Body of pancreas (tissue), 4 donors: ENCODE results near the gene BSPRY. TPM values are rescaled to one million over a fixed set of nuclear protein-coding genes. Genes with fewer than 3 reads are reported as not detected.
"Not testable (repeated sequence)": the region's sequence is repeated elsewhere in the genome, so short reads cannot be mapped to it uniquely, and the experiment has no call there.

Experiments
- ATAC-seq: fragments of 150-250 bp; one replicate; pipeline ENCODE4 v1.9.1; 2016
- DNase-seq, 4 donors: peaks; one replicate each; pipeline ENCODE4 v3.0.0-alpha.2; 2019
- H3K27ac ChIP-seq, 4 donors: fragments of 200-600 bp; sonication (generic); 1 replicate in 3 of 4; 2 replicates in 1 of 4; pipeline versions ENCODE4 v1.5.1 to v1.6.1; 2016 to 2019; ENCODE audit warnings: mild to moderate bottlenecking in 1 of 4, mixed read lengths in 1 of 4, moderate library complexity in 1 of 4
- H3K27me3 ChIP-seq, 2 donors: fragments of 200-600 bp; sonication (generic); one replicate each; pipeline ENCODE4 v1.6.0; 2016; ENCODE audit warnings: mild to moderate bottlenecking in 1 of 2
- H3K36me3 ChIP-seq, 2 donors: fragments of 200-600 bp; sonication (generic); replicated peaks in 1 of 2; 2 replicates each; pipeline ENCODE4 v1.5.1; 2016; ENCODE audit warnings: low read depth in 2 of 2; ENCODE audit not compliant: insufficient read depth in 1 of 2
- H3K4me1 ChIP-seq: fragments of 200-600 bp; sonication (generic); one replicate; pipeline ENCODE4 v1.6.0; 2016
- H3K4me3 ChIP-seq, 2 donors: fragments of 200-600 bp; sonication (generic); 1 replicate in 1 of 2; 2 replicates in 1 of 2; pipeline ENCODE4 v1.5.1; 2016 to 2019
- H3K9me3 ChIP-seq, 3 donors: fragments of 200-600 bp; sonication (generic); 1 replicate in 2 of 3; 2 replicates in 1 of 3; pipeline ENCODE4 v1.5.1; 2016
- POLR2A ChIP-seq, 3 donors: fragments of 450-650 bp; IDR thresholded peaks; one replicate each; pipeline ENCODE4 v1.6.1; 2016; ENCODE audit warnings: antibody characterized with exemption in 3 of 3, mild to moderate bottlenecking in 2 of 3
- WGBS, 2 donors: methylation state at CpG; one replicate each; pipeline ENCODE4 v1.1.5; 2017; 5-methylcytosine and 5-hydroxymethylcytosine counted together
- intact Hi-C: fragments of 100-400 bp; cut with DNase I; formaldehyde crosslinking; loops from one replicate; pipeline ENCODE4 v1.15.1; 2023
- total RNA-seq, 2 donors: library from RNA; depleted of rRNA; stranded (reverse); fragments of >200 nt; gene quantifications; one replicate each; pipeline ENCODE4 v1.1.0, GENCODE V29; 2016
- TF ChIP-seq, protein P1 (sequence below), 7 experiments: fragments of 450-650 bp in 4 of 7; fragments of 200-600 bp in 3 of 7; sonication (generic) in 3 of 7; IDR thresholded peaks; one replicate each; pipeline ENCODE4 v1.5.1; 2016 to 2019; ENCODE audit warnings: antibody characterized with exemption in 7 of 7

The BSPRY gene
- total RNA-seq, 2 donors from 2014 or later: 27.0 to 47.0 TPM

DNA sequence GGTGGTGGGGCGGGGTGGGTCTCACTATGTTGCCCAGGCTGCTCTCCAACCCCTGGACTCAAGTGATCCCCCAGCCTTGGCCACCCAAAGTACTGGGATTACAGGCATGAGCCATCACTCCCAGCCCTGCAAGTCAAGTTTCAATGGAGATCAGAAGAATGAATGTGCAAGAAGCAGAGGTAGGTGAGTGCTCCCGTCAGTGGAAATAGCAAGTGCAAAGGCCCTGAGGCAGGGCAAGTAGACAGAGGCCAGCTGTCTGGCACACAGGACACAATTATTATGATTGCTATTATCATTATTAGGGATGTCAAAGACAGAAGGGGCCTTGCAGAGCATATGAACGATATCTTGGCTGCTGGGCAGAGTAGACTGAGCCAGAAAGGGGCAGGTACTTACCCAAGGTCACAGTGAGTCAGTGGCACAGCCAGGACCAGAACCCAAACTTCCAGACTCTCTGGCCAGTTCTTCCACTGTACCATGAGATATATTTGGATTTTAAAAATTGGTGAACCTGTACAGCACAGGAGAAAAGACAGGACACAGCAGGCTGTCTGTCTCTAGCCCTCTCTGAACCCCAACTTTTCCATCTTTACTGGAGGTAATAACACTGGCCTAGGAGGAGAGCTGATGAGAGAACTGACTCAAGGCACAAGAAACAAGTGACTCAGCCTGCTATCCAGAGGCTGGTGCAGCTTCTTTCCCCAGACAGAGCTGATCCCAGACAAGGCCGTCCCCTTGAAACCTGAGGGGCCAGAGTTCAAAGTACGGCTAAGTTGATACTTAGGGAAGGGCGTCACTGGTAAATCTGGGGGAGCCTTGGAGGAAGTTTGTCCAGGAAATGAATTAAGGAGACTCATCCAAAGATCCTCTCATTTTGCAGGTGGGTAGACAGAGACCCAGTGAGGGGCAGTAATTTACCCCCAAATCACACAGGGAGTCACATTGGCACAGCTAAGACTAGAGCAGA is 26.0 kb downstream of the BSPRY start:
- Histone ChIP-seq H3K27me3 (no peaks in the 10 kb centered on the region), H3K9me3 (no peaks in the 10 kb centered on the region), H3K27ac (peak overlapping the region; percentile 18 to 99 (median 98)), H3K4me1 (peaks cover 87% of the 10 kb centered on the region), H3K36me3 (peaks cover 0 to 6% of the 10 kb centered on the region in 2 donors), H3K4me3 (peak overlapping the region in 1 of 2 donors; percentile 77)
- intact Hi-C loops: no loop called here
- ATAC-seq: no peak
- 36 to 38% methylated on average over 6 of the region's 6 CpGs for WGBS, 2 donors
- DNase-seq: peak; percentile 43 to 66 (median 62)
- TF ChIP-seq, protein P1, sequence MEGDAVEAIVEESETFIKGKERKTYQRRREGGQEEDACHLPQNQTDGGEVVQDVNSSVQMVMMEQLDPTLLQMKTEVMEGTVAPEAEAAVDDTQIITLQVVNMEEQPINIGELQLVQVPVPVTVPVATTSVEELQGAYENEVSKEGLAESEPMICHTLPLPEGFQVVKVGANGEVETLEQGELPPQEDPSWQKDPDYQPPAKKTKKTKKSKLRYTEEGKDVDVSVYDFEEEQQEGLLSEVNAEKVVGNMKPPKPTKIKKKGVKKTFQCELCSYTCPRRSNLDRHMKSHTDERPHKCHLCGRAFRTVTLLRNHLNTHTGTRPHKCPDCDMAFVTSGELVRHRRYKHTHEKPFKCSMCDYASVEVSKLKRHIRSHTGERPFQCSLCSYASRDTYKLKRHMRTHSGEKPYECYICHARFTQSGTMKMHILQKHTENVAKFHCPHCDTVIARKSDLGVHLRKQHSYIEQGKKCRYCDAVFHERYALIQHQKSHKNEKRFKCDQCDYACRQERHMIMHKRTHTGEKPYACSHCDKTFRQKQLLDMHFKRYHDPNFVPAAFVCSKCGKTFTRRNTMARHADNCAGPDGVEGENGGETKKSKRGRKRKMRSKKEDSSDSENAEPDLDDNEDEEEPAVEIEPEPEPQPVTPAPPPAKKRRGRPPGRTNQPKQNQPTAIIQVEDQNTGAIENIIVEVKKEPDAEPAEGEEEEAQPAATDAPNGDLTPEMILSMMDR (IDR thresholded peaks at IDR 0.05): no peak
- no peak for TF ChIP-seq POLR2A (IDR thresholded peaks at IDR 0.05)

DNA sequence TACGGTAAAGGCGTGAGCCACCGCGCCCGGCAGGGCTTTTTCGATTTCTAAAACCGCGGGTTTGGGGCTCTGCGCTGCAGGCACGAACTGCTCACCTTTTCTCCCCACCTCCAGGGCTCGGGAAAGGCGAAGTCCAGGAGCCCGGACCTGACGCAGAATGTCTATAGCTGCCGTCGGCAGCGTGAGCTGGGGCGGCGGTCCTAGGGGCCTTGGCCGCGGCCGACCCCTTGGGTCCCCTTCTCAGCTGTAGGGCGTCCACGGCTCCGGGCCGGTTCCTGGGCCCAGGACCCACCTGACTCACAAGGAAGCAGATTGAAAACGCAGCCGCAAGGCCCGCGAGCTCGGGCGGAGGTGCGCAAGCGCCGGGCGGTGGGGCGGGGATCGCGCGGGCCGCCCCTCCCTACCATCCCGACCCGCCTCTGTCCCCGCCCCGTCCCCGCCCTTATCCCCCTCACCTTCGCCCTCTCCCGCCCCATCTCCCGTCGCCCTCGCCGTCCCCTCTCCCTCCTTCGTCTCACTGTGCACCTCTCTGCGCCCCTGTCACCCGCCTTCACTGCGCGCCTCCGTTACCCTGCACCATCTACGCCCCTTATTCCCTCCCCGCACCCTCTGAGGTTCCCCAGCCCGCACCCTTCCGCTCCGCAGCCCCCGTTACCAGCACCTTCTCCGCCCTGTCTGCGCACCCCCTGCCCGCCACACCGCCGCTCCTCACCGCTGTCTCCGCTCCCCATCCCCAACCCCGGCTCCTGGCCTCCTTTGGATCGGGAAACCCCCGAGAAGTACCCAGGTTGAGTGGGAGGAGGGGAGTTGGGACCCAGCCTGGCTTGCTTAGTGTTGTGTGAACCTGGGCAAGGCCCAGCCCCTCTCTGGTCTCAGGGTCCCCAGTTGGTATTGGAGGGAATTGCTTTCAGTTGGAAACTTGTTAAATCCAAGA is 27.6 kb downstream of the BSPRY start, which contains the start of gene HDHD3:
Gene HDHD3, minus strand, starts transcription at position 353 of the 934 bp plus-strand sequence. CDS start 2,632 bp downstream, outside the sequence.
- TF ChIP-seq, protein P1 (IDR thresholded peaks at IDR 0.05): peak in 2 of 7 experiments; percentile 13 to 16
- TF ChIP-seq POLR2A (IDR thresholded peaks at IDR 0.05): peak; percentile 87 to 93 (median 92)
- Histone ChIP-seq H3K27ac (peak within 1 kb of the TSS; percentile 53 to 99 (median 98)), H3K4me1 (peaks cover 87% of the 10 kb centered on the region), H3K9me3 (no peaks in the 10 kb centered on the region), H3K36me3 (peaks cover 0 to 6% of the 10 kb centered on the region in 2 donors), H3K4me3 (peak within 1 kb of the TSS; percentile 28 to 77), H3K27me3 (no peaks in the 10 kb centered on the region)
- DNase-seq (peak; percentile 90 to 92 (median 92)), ATAC-seq (peak; percentile 90)
- WGBS, 2 donors: 0 to 1% methylated on average over 27 to 73 of the region's 74 CpGs
- intact Hi-C loops: no loop called here

DNA sequence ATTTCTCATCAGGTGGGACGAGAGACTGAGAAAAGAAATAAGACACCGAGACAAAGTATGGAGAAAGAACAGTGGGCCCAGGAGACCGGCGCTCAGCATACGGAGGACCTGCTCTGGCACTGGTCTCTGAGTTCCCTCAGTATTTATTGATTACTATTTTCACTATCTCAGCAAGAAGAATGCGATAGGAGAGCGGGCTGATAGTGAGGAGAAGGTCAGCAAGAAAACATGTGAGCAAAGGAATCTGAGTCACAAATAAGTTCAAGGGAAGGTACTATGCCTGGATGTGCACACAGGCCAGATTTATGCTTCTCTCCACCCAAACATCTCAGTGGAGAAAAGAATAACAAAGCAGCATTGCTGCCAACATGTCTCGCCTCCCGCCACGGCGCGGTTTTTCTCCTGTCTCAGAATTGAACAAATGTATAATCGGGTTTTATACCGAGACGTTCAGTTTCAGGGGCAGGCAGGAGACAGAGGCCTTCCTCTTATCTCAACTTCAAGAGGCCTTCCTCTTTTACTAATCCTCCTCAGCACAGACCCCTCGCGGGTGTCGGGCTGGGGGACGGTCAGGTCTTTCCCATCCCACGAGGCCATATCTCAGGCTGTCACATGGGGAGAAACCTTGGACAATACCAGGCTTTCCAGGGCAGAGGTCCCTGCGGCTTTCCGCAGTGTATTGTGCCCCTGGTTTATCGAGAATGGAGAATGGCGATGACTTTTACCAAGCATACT is 29.9 kb downstream of the BSPRY start:
- Histone ChIP-seq H3K27ac (peak overlapping the region; percentile 72 to 99 (median 98)), H3K4me1 (peaks cover 81% of the 10 kb centered on the region)
- ATAC-seq, H3K9me3 ChIP-seq, H3K27me3 ChIP-seq, H3K36me3 ChIP-seq, H3K4me3 ChIP-seq, intact Hi-C loops: not testable (repeated sequence)
- 10 to 14% methylated on average over 23 to 24 of the region's 24 CpGs for WGBS, 2 donors
- DNase-seq: peak; percentile 44 to 70 (median 52)

DNA sequence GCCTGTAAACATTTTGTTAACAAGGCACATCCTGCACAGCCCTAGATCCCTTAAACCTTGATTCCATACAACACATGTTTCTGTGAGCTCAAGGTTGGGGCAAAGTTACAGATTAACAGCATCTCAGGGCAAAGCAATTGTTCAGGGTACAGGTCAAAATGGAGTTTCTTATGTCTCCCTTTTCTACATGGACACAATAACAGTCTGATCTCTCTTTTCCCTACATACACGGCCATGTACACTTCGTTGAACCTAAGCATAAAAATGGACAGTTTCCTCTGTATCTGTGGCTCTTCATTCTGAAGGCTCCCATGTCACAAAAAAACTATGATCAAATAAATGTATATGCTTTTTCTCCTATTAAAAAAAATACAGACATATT is 30.5 kb downstream of the BSPRY start:
- not testable (repeated sequence) for DNase-seq

DNA sequence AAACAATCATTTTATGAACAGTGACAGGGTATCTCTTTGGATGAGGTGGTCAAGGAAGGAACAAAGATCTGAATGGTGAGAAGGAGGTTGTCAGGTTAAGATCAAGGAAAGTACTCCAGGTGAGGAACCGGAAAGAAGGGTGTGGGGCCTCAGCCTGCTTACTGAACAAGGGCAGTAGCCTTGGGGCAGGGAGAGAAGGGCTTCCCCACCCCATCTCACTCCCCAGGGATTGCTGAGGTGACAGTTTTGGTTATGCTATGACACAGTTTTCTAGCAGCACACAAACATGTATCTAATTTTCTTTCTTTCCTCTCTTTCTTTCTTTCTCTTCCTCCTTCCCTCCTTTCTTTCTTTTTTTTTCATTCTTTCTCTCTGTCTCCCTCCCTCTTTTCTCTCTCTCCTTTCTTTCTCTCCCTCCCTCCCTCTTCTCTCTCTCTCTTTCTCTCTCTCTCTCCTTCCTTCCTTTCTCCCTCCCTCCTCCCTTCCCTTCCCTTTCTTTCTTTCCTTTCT is 31.6 kb downstream of the BSPRY start:
- WGBS, 2 donors: 6 to 35% methylated on average over 1 of the region's 1 CpG
- peak in 1 of 4 donors; percentile 50 for DNase-seq

More for the DNA sequence above, 30.5 kb downstream of the BSPRY start:
- H3K9me3 ChIP-seq, H3K27me3 ChIP-seq, intact Hi-C loops, H3K4me3 ChIP-seq, H3K36me3 ChIP-seq, ATAC-seq: not testable (repeated sequence)
- H3K4me1 ChIP-seq: peaks cover 75% of the 10 kb centered on the region
- 50 to 51% methylated on average over 2 of the region's 2 CpGs for WGBS, 2 donors
- peak overlapping the region; percentile 72 to 99 (median 98) for H3K27ac ChIP-seq

DNA sequence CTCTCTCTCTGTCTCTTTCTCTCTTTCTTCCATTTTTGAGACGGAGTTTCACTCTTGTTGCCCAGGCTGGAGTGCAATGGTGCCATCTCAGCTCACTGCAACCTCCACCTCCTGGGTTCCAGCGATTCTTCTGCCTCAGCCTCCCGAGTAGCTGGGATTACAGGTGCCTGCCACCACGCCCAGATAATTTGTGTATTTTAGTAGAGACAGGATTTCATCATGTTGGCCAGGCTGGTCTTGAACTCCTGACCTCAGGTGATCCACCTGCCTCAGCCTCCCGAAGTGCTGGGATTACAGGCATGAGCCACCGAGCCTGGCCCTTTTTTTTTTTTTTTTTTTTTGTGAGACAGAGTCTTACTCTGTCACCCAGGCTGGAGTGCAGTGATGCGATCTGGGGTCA is 32.1 kb downstream of the BSPRY start:
- H3K27me3 ChIP-seq, H3K36me3 ChIP-seq, H3K4me3 ChIP-seq, intact Hi-C loops, H3K9me3 ChIP-seq, ATAC-seq, DNase-seq: not testable (repeated sequence)
- Histone ChIP-seq H3K4me1 (peaks cover 78% of the 10 kb centered on the region), H3K27ac (peak overlapping the region; percentile 88 to 99 (median 98))
- 44 to 53% methylated on average over 5 to 7 of the region's 7 CpGs for WGBS, 2 donors

More for the DNA sequence above, 31.6 kb downstream of the BSPRY start:
- H3K36me3 ChIP-seq: no peaks in the 10 kb centered on the region
- H3K4me3 ChIP-seq: no peak overlapping the region
- peaks cover 73% of the 10 kb centered on the region for H3K4me1 ChIP-seq
- no peaks in the 10 kb centered on the region for H3K9me3 ChIP-seq
- no peak for ATAC-seq
- intact Hi-C loops: no loop called here
- TF ChIP-seq, protein P1 (IDR thresholded peaks at IDR 0.05): no peak
- TF ChIP-seq POLR2A (IDR thresholded peaks at IDR 0.05): peak in 1 of 3 donors; percentile 15
- no peaks in the 10 kb centered on the region for H3K27me3 ChIP-seq
- peak overlapping the region; percentile 88 to 99 (median 98) for H3K27ac ChIP-seq
